PC-9 (cell line): ENCODE measurements around the gene TOMM5. TPM values are rescaled to one million over a fixed set of nuclear protein-coding genes. Genes with fewer than 3 reads are reported as not detected.

Experiments
- BruUV-seq: library from RNA; stranded (reverse); fragments of 400-500 nt; replicated peaks from 2 replicates; lab custom pipeline; 2021; lab: Mats Ljungman, UMichigan
- CTCF ChIA-PET: fragments of 300-600 bp; sonication (Branson Sonifier 250); formaldehyde crosslinking; loops from one replicate; lab custom pipeline; 2022; ENCODE audit warnings: antibody characterized with exemption; lab: Charles Lee
- POLR2A ChIA-PET: fragments of 300-600 bp; sonication (Branson Sonifier 250); formaldehyde crosslinking; loops from one replicate; lab custom pipeline; 2022; ENCODE audit warnings: antibody characterized with exemption; ENCODE audit not compliant: unreplicated experiment; lab: Charles Lee
- DNase-seq, 2 experiments: peaks; one replicate each; pipeline versions ENCODE4 v3.0.0 to v3.0.0-alpha.2; 2015 to 2022; ENCODE audit warnings: mixed read lengths in 1 of 2
- H2AFZ ChIP-seq: fragments of 200-600 bp; sonication (generic); 2 replicates; pipeline ENCODE4 v1.8.1; 2017; ENCODE audit warnings: antibody characterized with exemption
- H3F3A ChIP-seq: fragments of 200-600 bp; sonication (generic); 2 replicates; pipeline ENCODE4 v1.8.1; 2017; ENCODE audit warnings: antibody characterized with exemption, mild to moderate bottlenecking, low read depth; ENCODE audit not compliant: insufficient read depth
- H3K27ac ChIP-seq: fragments of 200-600 bp; sonication (generic); 2 replicates; pipeline ENCODE4 v1.6.1; 2016; ENCODE audit warnings: mixed run types
- H3K27me3 ChIP-seq: fragments of 200-600 bp; sonication (generic); 2 replicates; pipeline ENCODE4 v1.6.1; 2016; ENCODE audit warnings: low read depth, mixed run types; ENCODE audit not compliant: insufficient read depth
- H3K36me3 ChIP-seq: fragments of 200-600 bp; sonication (generic); 2 replicates; pipeline ENCODE4 v1.6.1; 2016; ENCODE audit warnings: low read depth, mixed run types
- H3K4me1 ChIP-seq: fragments of 200-600 bp; sonication (generic); replicated peaks from 2 replicates; pipeline ENCODE4 v1.6.1; 2016; ENCODE audit warnings: mixed run types; ENCODE audit not compliant: insufficient read depth
- H3K4me2 ChIP-seq: fragments of 200-600 bp; sonication (generic); 2 replicates; pipeline ENCODE4 v1.6.1; 2017; ENCODE audit warnings: mixed run types
- H3K4me3 ChIP-seq: fragments of 200-600 bp; sonication (generic); 2 replicates; pipeline ENCODE4 v1.6.1; 2016; ENCODE audit warnings: mixed run types
- H3K79me2 ChIP-seq: fragments of 200-600 bp; sonication (generic); 2 replicates; pipeline ENCODE4 v1.6.1; 2017; ENCODE audit warnings: low read depth, mixed run types
- H3K9me2 ChIP-seq: fragments of 200-600 bp; sonication (generic); 2 replicates; pipeline ENCODE4 v1.8.1; 2017; ENCODE audit warnings: mild to moderate bottlenecking; ENCODE audit not compliant: insufficient read depth
- H3K9me3 ChIP-seq: fragments of 200-600 bp; sonication (generic); 2 replicates; pipeline ENCODE4 v1.8.1; 2016; ENCODE audit warnings: low read depth; ENCODE audit not compliant: insufficient read depth
- H4K20me1 ChIP-seq: fragments of 200-600 bp; sonication (generic); 2 replicates; pipeline ENCODE4 v1.8.1; 2017; ENCODE audit not compliant: insufficient read depth
- CTCF ChIP-seq: fragments of 200-600 bp; sonication (generic); conservative IDR thresholded peaks from 2 replicates; pipeline ENCODE4 v1.6.1; 2017; ENCODE audit warnings: mixed run types, antibody characterized with exemption, mild to moderate bottlenecking, moderate library complexity
- EZH2 ChIP-seq: fragments of 200-600 bp; sonication (generic); IDR thresholded peaks from 2 replicates; pipeline ENCODE4 v1.8.0; 2017; ENCODE audit warnings: antibody characterized with exemption, low read depth
- intact Hi-C: fragments of 100-400 bp; cut with micrococcal nuclease; formaldehyde crosslinking; loops from one replicate; pipeline ENCODE4 v1.10.0; 2022; ENCODE audit not compliant: unreplicated experiment
- total RNA-seq: library from RNA; stranded (reverse); gene quantifications from 2 replicates; pipeline ENCODE4 v1.2.3, GENCODE V29; 2021

TOMM5 gene
- total RNA-seq, 1 experiment from 2014 or later = 78.2 TPM

- ChIA-PET CTCF (no interaction called here), POLR2A (no interaction called here)
- no peaks in the 10 kb centered on the region for H4K20me1 ChIP-seq
- H3K36me3 ChIP-seq = no peaks in the 10 kb centered on the region
- TF ChIP-seq EZH2 = no peak
- no peaks in the 10 kb centered on the region for H3K27me3 ChIP-seq
- no peaks in the 10 kb centered on the region for H3K4me1 ChIP-seq
- H3K9me2 ChIP-seq = no peaks in the 10 kb centered on the region
- H2AFZ ChIP-seq = no peak overlapping the region
- no peaks in the 10 kb centered on the region for H3K9me3 ChIP-seq
- H3K4me3 ChIP-seq = no peak overlapping the region
- no peaks in the 10 kb centered on the region for H3K79me2 ChIP-seq
- H3K27ac ChIP-seq = no peak overlapping the region
- H3F3A ChIP-seq = no peaks in the 10 kb centered on the region
- no TSS peak for BruUV-seq
- intact Hi-C loops = no loop called here
- no peak overlapping the region for H3K4me2 ChIP-seq
- DNase-seq = peak in 1 of 2 experiments; percentile 36
Observed at GRCh38 chr9:37617832-37618231, 25.4 kb upstream of the TOMM5 start.

- peaks cover 1% of the 10 kb centered on the region; the same call in 1 of the 2 replicates for H3K4me1 ChIP-seq
- no peaks in the 10 kb centered on the region for H3K79me2 ChIP-seq
- H3K36me3 ChIP-seq = no peaks in the 10 kb centered on the region
- H4K20me1 ChIP-seq = no peaks in the 10 kb centered on the region
- H3K27ac ChIP-seq = no peak overlapping the region
- no peak for DNase-seq
- CTCF ChIA-PET = no interaction called here
- no peaks in the 10 kb centered on the region for H3K9me2 ChIP-seq
- POLR2A ChIA-PET = no interaction called here
- H2AFZ ChIP-seq = no peak overlapping the region
- TF ChIP-seq EZH2 = no peak
- no peak for TF ChIP-seq CTCF
- H3K4me3 ChIP-seq = no peak overlapping the region
- no peak overlapping the region for H3K4me2 ChIP-seq
- H3K9me3 ChIP-seq = no peaks in the 10 kb centered on the region
- H3F3A ChIP-seq = no peaks in the 10 kb centered on the region
- no peaks in the 10 kb centered on the region for H3K27me3 ChIP-seq
- intact Hi-C loops = no loop called here
- BruUV-seq = no TSS peak
Observed at GRCh38 chr9:37617161-37617560, 24.8 kb upstream of the TOMM5 start.

GRCh38 chr9:37611961-37612360 is 19.6 kb upstream of the TOMM5 start:
- no peak overlapping the region for H3K4me3 ChIP-seq
- no peak overlapping the region for H2AFZ ChIP-seq
- POLR2A ChIA-PET = no interaction called here
- H3K79me2 ChIP-seq = no peaks in the 10 kb centered on the region
- H3K27ac ChIP-seq = no peak overlapping the region
- no peak overlapping the region for H3K4me2 ChIP-seq
- no peaks in the 10 kb centered on the region for H3K36me3 ChIP-seq
- TF ChIP-seq EZH2 (no peak), CTCF (no peak)
- CTCF ChIA-PET = no interaction called here
- no peaks in the 10 kb centered on the region for H3K9me3 ChIP-seq
- H3F3A ChIP-seq = no peaks in the 10 kb centered on the region
- intact Hi-C loops = no loop called here
- H3K4me1 ChIP-seq = peaks cover 9% of the 10 kb centered on the region
- no peaks in the 10 kb centered on the region for H4K20me1 ChIP-seq
- BruUV-seq = no TSS peak
- no peaks in the 10 kb centered on the region for H3K9me2 ChIP-seq
- peak in 1 of 2 experiments; percentile 66 for DNase-seq
- H3K27me3 ChIP-seq = no peaks in the 10 kb centered on the region

GRCh38 chr9:37611014-37611413 is 18.6 kb upstream of the TOMM5 start:
- BruUV-seq = no TSS peak
- DNase-seq = no peak
- Histone ChIP-seq H3K36me3 (no peaks in the 10 kb centered on the region), H3F3A (no peaks in the 10 kb centered on the region), H3K9me2 (no peaks in the 10 kb centered on the region), H3K27me3 (no peaks in the 10 kb centered on the region), H3K4me1 (peaks cover 9% of the 10 kb centered on the region), H3K4me3 (no peak overlapping the region), H3K79me2 (no peaks in the 10 kb centered on the region), H2AFZ (no peak overlapping the region), H3K27ac (no peak overlapping the region), H3K9me3 (no peaks in the 10 kb centered on the region), H3K4me2 (no peak overlapping the region), H4K20me1 (no peaks in the 10 kb centered on the region)
- ChIA-PET POLR2A (no interaction called here), CTCF (no interaction called here)
- intact Hi-C loops = no loop called here
- no peak for TF ChIP-seq CTCF
- TF ChIP-seq EZH2 = no peak
